Measurements from ENCODE around the gene SCN7A.

SCN7A gene

DNA sequence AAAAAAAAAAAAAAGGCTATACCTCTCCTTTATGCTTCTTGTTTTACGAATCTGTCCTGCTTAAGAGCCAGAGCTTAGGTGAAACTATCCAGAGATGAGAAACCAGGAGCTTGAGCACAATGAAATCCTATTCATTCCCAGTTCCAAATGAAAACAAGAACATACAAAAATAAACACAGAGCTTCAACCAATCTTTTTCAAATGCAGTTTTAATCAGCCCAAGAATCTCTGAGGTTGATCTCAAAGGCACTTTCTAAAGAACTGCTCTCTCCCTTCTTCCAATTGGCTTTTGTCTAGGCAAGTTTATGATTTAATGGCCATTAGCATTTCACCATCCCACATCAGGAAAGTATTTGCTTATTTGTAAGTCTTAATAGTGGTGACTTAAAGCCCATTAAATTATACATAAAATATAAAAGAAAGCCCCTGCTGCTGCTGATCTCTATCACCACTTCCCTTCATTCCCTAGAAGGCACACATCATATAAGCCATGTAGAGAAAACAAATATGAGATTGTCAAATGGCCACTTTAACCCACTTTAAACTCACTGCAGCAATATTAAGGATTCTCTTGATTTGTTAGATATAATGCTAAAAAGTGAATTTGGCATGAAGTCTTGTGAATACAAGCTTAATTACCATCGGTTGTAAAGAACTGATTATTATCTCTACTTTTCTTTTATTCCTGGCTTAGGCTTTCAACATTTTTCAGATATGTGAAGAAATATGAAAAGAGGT is 89.0 kb downstream of the SCN7A start:
- DNase-seq (ENCODE audit: low read depth in 3 of 3, low spot score in 1 of 3) = no peak

DNA sequence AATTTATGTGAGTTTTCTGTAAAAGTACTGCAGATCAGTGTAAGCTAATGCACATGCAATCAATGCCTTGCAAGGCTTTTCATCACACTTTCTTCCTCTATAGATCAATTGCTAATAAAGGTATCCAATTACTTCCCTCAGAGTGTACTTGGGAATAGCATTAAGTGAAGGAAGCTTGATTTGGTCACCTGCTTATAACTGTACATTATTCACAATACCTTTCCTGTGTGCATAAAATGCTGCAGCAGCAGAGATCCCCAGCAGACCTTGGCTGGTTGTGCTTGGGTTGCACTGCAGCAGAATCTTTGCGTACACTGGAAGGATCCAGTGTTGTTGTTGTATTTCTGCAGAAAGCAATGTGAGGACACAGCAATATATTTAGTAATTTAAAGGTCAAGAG is 99.8 kb downstream of the SCN7A start:
- DNase-seq (ENCODE audit: low read depth in 3 of 3, low spot score in 1 of 3) = no peak

DNA sequence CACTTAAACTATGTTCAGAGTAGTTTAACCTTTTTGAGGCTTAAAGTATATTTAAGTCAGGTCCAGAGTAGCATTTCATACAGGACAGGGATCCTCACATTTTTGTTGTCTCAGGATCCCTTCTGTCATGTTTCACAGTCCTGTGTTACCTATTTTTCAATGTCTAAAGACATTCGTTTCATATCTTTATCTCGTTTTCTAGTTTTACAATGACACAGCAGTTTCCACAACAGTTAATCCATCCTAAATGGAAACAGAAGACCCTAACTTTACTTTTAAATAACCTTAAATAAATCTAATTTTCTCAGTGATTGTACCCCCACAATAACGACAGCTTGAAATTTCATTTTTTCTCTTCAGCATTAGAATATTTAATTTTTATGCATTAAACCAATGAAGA is 101.0 kb downstream of the SCN7A start:
- no peak for DNase-seq (ENCODE audit: low read depth in 3 of 3, low spot score in 1 of 3)

DNA sequence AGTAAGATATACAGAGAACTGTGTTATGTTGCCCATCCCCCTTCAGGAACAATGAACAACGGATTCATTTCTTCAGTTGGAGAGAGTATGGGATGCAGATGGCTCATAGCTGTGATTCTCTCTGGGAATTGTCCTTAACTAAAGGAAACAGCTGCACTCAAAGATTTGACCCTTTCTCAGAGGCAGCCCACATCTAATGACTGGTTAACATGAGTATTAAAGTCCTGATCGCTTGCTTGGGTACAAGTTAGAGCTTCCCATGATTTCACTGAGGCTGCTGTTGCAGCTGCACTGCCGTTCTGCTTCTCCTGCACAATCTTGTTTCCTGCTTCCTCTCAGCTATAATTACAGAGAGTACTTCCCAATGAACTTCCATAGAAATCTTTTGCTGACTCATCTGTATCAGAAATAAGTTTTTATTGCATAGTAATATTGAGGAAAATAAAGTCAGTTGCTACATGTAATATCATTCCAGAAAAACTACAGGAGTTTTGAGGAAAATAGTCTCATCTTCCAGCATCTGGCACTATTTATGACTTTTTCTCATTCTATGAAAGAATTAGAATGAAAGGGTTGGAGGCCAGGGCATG is 105.5 kb downstream of the SCN7A start:
- DNase-seq (ENCODE audit: low read depth in 3 of 3, low spot score in 1 of 3) = no peak

DNA sequence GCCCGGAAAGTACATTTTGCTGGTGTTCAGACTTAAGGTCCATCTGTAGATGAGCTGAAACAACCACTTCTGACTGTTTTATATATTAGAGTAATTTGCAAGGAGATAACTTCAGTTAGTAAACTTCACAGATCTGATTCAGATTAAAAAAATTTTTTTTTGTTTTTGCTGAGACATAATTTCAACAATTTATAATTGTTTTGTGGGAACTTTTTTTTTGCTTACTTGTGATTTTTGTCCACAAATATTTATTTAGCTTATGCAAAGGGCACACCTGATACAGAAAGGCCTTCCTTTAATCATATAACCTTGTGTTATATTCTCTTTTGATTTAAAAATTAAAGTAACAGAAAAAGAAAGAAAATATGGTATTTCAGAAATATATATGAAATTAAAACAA is 108.7 kb downstream of the SCN7A start:
- DNase-seq (ENCODE audit: low read depth in 3 of 3, low spot score in 1 of 3) = no peak

DNA sequence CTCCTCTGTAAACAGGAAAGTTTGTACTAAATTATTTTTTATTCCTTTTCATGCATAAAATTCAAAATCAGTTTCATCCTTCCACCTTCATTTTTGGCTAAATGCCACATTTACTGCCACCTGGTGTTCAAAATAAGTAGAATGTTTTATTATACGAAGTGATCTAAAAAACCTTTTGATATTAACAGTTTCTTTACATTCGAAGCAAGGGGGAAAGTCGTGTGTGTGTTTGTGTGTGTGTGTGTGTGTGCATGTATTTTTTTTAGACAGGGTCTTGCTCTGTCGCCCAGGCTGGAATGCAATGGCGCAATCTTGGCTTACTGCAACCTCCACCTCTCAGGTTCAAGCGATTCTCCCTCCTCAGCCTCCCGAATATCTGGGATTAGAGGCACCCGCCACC is 109.3 kb downstream of the SCN7A start:
- DNase-seq (ENCODE audit: low read depth in 3 of 3, low spot score in 1 of 3) = no peak

DNA sequence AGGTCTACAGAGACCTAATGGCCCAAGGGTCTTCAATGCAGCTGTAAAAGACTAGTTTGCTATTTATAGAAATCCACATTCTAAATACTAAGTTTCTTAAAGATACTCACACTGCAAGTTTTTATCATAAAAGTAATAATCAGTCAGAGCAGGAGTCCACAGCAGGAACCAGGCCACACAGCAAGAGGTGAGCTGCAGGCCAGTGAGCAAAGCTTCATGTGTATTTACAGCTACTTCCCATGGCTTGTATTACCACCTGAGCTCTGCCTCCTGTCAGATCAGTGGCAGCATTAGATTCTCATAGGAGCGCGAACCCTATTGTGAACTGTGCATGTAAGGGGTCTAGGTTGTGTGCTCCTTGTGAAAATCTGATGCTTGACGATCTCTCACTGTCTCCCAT is 111.6 kb downstream of the SCN7A start:
- no peak for DNase-seq (ENCODE audit: low read depth in 3 of 3, low spot score in 1 of 3)

DNA sequence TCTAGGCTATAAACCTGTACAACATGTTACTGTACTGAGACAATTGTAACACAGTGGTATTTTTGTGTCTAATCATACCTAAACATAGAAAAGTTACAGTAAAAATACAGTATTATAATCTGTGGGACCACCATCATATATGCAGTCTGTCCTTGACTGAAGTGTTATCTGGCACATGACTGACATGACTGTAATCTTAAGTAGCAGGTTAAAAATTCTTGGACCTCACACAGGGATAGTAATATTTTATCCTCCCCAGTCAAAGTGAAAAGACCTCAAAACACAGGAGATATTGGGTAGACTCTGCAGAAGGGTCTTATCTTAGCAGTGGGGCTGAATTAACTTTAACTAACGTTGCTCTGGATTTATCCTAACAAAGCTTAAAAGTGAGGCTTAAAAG is 113.4 kb downstream of the SCN7A start:
- DNase-seq (ENCODE audit: low read depth in 3 of 3, low spot score in 1 of 3) = no peak

DNA sequence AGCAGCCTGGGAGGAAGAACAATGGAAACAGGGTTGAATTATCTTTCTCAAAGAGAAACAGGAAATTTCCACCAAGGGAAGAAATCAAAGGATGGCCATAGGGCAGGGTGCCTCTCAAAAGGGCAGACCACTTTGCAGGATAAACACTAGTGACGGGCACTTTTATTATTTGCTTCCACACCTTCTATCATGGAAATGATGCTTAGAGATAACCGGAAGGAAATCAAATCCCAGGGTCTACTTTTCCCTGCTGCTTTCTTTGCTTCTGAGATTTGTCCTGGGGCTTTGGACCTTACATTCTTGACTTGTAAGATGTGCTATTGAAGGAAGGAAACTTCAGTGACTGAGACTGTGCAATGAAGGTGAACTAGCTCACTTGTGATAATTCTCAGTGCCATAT is 117.2 kb downstream of the SCN7A start:
- DNase-seq (ENCODE audit: low read depth in 3 of 3, low spot score in 1 of 3) = no peak

DNA sequence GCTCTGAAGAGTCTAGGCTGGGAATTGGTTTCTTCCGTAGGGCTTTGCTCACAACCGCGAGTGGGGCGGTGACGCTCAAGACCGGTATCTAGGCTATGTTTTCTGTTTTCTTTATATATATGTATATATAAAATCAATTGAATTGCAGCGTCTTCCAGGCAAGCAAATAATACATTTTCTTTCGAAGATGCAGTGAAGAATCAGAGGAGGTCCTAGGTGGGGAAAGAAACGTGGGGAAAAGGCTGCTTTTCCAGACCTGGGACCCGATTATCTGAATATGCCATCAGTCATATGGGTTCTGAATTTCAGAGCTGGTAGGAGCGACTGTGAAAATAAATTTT is 117.6 kb downstream of the SCN7A start:
- DNase-seq (ENCODE audit: low read depth in 3 of 3, low spot score in 1 of 3) = no peak

DNA sequence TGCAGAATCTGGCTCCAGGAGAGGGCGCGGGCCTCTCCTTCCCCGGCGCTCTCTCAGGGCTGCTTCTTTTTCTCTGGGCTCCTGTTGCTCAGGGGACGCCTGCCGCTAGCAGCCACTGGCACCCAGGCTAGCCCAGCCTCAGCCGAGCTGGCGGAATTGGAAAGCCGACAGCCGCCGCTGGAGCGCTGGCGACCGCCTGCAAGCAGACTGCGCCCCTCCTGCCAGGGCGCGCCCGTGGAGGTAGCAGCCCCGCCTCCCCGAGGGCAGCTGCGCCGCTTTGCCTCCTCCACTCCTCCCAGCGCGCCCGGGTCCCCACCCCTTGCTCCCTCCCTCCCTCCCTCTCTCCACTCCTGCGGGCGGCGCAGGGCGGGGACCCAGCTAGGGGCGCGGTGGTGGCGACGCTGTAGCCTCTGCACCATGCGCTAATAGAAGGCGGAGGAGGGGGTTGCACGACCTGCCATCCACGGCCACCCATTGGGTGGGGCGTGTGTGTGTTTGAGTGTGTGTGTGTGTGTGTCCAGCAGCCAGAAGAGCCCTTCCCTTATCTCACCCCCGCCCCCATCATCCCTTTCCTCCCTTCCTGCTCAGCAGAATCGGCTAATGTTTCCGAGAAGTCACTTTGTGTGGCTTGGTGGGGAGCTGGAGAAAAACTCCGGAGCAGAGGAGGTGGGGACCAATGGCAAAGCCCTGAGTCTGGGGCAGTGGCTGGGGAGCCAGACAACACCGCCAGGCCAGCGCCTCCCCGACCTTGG is 118.1 kb downstream of the SCN7A start, which contains the start of gene SCN9A:
Gene SCN9A, minus strand, starts transcription at position 209 of the 752 bp plus-strand sequence. CDS start 64,188 bp downstream, outside the sequence.
- DNase-seq (ENCODE audit: low read depth in 3 of 3, low spot score in 1 of 3) = peak in 1 of 3 donors; percentile 0

DNA sequence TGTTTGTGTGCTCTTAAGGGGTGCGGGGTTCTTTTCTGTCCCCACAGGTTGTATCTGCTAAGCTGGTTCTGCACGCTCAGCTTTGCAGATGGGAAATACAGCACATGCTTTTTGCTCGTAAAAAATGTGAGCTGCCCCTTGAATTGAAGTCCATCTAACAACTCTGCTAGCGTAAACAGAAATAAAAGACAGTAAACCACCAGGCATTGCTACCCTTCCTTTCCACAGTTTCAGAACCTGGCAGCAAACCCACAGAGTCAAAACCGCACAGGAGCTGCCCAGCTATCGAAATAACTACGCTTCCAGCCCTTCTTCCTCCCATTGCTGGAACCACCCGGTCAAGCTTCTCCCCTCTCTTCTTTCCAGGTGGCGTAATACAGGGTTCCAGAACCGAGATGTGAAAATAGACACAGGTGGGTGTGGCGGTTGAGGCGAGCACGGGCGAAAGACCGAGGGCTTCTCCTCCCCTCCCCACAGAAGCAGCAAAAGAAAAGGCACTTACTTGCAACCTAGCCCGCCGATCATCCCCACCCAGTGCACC is 118.8 kb downstream of the SCN7A start:
- DNase-seq (ENCODE audit: low read depth in 3 of 3, low spot score in 1 of 3) = no peak

DNA sequence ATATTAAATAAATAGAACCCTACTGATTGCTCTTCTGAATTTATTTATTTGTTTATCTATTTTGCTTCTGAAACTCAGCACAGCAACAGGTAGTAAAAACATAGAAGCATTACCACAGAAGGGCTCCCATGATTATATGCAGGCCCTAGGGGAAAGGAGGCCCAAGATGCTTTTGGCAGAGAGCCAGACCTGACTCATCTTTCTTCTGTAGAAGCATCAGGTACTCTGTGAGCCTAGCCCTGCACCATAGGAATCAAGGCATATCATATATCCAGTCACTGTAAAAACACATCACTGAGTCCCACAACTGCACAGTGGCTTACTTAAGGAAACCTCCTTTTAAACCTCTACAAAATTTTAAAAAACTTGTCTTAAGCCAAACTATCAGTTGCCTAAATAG is 120.1 kb downstream of the SCN7A start:
- no peak for DNase-seq (ENCODE audit: low read depth in 3 of 3, low spot score in 1 of 3)

DNA sequence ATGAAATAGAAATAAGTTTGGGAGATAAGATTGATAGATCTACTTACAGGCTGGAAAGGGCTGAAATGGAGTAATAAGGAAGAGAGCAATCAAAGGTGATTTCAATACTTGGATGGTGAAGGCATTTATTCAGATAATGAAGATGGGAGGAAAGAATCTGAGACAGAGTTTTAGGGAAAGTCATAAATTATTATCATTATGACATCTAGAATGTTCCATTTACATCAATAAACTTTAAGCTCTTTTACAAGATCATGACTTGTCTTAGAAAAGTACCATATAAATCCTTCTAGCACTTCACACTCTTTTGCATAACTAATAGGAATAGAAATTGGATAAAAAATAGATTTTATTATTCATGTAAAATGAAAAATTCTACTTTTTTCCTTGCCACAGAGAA is 120.5 kb downstream of the SCN7A start:
- DNase-seq (ENCODE audit: low read depth in 3 of 3, low spot score in 1 of 3) = no peak

DNA sequence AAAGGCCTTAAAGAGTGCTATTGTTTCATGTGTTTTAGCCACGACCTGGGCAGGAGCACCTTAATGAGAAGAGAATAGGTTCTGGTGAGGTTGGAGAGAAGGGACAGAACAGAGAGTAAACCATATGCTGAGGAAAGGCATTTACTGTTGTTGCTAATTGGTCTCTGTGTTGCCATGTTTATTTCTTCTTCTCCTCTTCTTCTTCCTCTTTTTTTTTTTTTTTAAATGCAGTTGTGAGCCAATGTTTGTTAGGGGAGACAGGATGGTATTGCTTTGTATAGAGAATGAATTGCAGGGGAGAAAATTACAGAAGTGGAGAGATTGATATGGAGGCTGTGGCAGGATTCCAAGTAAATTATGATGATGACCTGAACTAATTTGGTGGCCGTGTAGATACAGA is 120.9 kb downstream of the SCN7A start:
- DNase-seq (ENCODE audit: low read depth in 3 of 3, low spot score in 1 of 3) = no peak

DNA sequence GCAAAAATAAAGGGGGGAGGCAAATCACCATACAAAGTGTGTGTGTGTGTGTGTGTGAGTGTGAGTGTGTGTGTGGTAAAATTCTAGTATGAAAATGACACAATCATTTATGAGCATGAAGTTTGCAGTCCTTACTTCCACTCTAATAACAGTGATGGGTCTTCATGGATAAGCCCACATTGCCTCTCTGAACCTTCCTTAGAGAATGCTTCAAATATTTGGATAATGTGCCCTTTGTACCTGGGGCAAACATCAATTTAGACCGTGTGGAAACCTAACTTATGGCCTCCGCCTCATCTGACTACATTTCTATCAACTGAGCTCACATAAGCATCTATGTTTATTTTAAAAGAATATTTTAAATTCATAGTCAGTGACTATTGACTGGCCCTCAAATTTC is 122.0 kb downstream of the SCN7A start:
- no peak for DNase-seq (ENCODE audit: low read depth in 3 of 3, low spot score in 1 of 3)

DNA sequence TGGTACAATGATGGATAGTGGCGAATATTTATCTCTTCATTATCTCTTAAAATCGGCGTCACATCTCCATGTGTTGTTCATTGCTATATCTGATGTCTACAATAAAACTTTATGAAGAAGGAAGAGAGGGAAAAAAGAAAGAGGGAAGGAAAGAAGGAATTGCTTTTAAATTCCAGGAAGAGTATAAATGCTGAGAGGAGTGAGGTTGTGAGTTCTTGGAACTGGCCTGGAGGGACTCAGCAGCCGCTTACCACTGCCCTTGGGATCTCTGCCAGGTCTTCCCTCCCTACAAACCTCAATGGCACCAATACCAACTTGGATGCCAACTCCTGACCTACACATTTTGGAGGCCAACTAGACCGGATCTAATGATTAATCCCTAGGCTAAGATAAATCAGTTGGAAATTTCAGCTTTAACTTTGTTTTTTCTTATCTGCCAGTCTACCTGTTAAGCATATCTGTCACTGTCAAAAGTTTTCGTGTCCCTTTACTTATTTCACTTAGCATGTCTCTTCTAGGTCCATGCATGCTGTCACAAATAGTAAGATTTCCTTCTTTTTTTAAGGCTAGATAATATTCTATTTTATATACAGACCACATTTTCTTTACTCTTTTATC is 128.1 kb downstream of the SCN7A start:
- DNase-seq (ENCODE audit: low read depth in 3 of 3, low spot score in 1 of 3) = no peak

DNA sequence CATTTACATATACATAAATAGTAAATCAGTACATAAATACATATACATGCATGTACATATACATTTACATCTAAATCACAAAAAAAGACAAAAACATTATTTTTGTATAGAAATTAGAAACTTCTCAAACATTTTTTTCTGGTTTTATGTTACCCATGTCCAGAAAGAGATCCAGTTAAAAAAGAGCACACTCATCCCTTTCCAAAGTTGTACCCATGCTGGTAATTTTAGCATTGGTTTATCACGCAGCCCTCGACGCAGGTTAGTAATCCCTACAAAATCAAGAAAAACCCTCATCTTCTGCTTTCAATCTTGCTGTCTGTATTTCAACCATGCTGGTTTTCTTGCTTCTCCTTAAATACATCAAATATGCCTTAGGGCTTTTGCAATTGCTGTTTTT is 128.8 kb downstream of the SCN7A start:
- no peak for DNase-seq (ENCODE audit: low read depth in 3 of 3, low spot score in 1 of 3)

DNA sequence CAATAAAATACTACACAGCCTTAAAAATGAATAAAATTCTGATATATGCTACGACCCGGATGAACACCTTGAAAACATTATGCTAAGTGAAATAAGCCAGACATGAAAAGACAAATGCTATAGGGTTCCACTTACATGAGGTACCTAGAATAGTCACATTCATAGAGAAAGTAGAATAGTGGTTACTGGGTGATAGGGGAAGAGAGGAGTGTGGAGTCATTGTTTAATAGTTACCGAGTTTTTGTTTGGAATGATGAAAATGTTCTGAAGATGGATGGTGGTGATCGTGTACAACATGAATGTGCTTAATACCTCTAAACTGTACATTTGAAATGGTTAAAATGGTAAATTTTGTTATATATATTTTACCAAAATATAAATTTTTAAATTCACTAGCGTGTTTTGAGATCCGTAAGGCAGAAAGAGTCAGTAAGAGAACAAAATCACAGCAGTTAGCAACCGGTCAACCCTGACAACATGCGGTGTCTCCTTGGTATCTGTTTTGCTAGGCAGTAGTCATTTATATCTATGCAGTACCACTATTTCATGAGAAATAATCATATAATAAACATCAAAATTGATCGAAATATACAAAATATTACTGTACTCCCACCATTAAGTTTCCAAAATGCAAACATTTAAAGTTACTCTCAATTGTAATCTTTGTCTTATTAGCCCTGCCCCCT is 129.4 kb downstream of the SCN7A start:
- no peak for DNase-seq (ENCODE audit: low read depth in 3 of 3, low spot score in 1 of 3)

DNA sequence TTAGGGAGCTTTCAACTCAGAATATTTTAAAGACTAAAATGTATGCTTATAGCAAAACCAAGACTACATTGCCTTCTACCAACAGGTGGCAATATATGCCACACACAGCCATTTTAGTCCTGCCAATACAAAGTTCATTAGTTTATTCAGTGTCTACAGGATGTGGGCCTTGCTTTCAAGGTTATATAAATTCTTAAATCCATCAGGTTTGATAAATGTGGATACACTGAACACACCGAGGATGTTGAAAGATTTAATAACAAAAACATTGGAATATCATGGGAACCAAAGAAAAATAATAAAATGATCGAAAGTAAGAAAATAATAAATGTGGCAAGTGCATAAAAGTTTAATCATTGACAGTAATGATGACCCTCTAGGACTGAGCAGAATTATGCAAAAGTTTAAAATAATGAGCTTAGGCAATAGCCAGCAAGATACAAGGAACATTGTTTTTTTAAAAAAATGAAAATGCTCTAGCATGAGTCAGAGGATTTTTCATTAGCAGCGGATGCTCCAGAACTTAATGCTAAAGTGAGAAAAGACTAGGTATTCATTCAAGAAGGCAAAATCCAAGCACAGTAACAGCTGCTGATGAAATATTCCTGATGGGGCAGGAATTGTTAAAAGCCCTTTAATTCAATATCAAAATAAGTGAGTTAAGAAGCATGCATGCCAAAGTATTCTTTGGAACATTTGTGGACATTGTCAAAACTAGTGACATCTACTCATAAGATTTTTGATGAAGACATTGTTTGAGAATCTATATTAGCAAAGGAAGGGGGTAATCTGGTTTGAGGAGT is 132.5 kb downstream of the SCN7A start:
- no peak for DNase-seq (ENCODE audit: low read depth in 3 of 3, low spot score in 1 of 3)
